CD4-positive, alpha-beta T cell treated with Interleukin-15 for 4 hours (primary cell): ENCODE results near the gene MYH13.
"Not testable (repeated sequence)": the region's sequence is repeated elsewhere in the genome, so short reads cannot be mapped to it uniquely, and the experiment has no call there.

Experiments used
- DNase-seq: peaks from one replicate; pipeline ENCODE4 v3.0.0-alpha.2; 2020; ENCODE audit warnings: low spot score

The MYH13 gene

GRCh38 chr17:10304758-10305300, 68.0 kb downstream of the MYH13 start:
- DNase-seq, result no peak

- DNase-seq, result no peak
Observed at GRCh38 chr17:10297691-10298090, 75.1 kb downstream of the MYH13 start.

- peak; percentile 12 for DNase-seq
Observed at GRCh38 chr17:10295728-10296343, 77.0 kb downstream of the MYH13 start.

- DNase-seq, result no peak
Observed at GRCh38 chr17:10294180-10294579, 78.6 kb downstream of the MYH13 start.

GRCh38 chr17:10292057-10292937, 80.5 kb downstream of the MYH13 start:
- no peak for DNase-seq

- DNase-seq, result not testable (repeated sequence)
Observed at GRCh38 chr17:10291576-10291975, 81.2 kb downstream of the MYH13 start.

- no peak for DNase-seq
Observed at GRCh38 chr17:10290041-10290440, 82.8 kb downstream of the MYH13 start.

GRCh38 chr17:10286324-10286723, 86.5 kb downstream of the MYH13 start:
- DNase-seq, result no peak

- no peak for DNase-seq
Observed at GRCh38 chr17:10285896-10286295, 86.9 kb downstream of the MYH13 start.

GRCh38 chr17:10280068-10280467, 92.7 kb downstream of the MYH13 start:
- no peak for DNase-seq

GRCh38 chr17:10278218-10278617, 94.6 kb downstream of the MYH13 start:
- DNase-seq, result no peak

GRCh38 chr17:10276436-10276835, 96.4 kb downstream of the MYH13 start:
- DNase-seq, result no peak

- no peak for DNase-seq
Observed at GRCh38 chr17:10275418-10275817, 97.4 kb downstream of the MYH13 start.

- DNase-seq, result no peak
Observed at GRCh38 chr17:10271106-10271562, 101.7 kb downstream of the MYH13 start.

- no peak for DNase-seq
Observed at GRCh38 chr17:10270258-10270657, 102.5 kb downstream of the MYH13 start.

- no peak for DNase-seq
Observed at GRCh38 chr17:10268005-10268404, 104.8 kb downstream of the MYH13 start.

- DNase-seq, result no peak
Observed at GRCh38 chr17:10266296-10266876, 106.4 kb downstream of the MYH13 start.

GRCh38 chr17:10265100-10265810, 107.6 kb downstream of the MYH13 start:
- no peak for DNase-seq

- DNase-seq, result no peak
Observed at GRCh38 chr17:10264051-10264450, 108.8 kb downstream of the MYH13 start.

- no peak for DNase-seq
Observed at GRCh38 chr17:10262451-10262850, 110.4 kb downstream of the MYH13 start.

GRCh38 chr17:10261098-10261497, 111.7 kb downstream of the MYH13 start:
- DNase-seq, result no peak
